GM12878 (cell line): ENCODE results near the gene MRPL54. TPM values are rescaled to one million over a fixed set of nuclear protein-coding genes. Genes with fewer than 3 reads are reported as not detected.

Experiments
- CEBPZ ChIP-seq: fragments of 150-350 bp; IDR thresholded peaks from 2 replicates; pipeline ENCODE4 v1.6.1; 2016; ENCODE audit warnings: low read depth, low read length
- EP300 ChIP-seq, 2 experiments: fragments of 150-350 bp in 1 of 2; IDR thresholded peaks; 2 replicates each; pipeline ENCODE4 v1.6.1; 2011 to 2012; ENCODE audit warnings: low read depth in 2 of 2, low read length in 2 of 2, borderline replicate concordance in 1 of 2, improper control_type of control experiment in 1 of 2, inconsistent platforms in 1 of 2; ENCODE audit not compliant: control insufficient read depth in 1 of 2
- MXI1 ChIP-seq: fragments of 150-350 bp; IDR thresholded peaks from 2 replicates; pipeline ENCODE4 v1.6.1; 2011; ENCODE audit warnings: low read depth, mild to moderate bottlenecking, inconsistent platforms, low read length, improper control_type of control experiment
- ZBTB4 ChIP-seq: fragments of 450-650 bp; formaldehyde crosslinking; IDR thresholded peaks from 2 replicates; pipeline ENCODE4 v1.4.0; 2022; ENCODE audit warnings: mild to moderate bottlenecking, moderate library complexity
- ZNF384 ChIP-seq: IDR thresholded peaks from 2 replicates; pipeline ENCODE4 v1.6.1; 2012; ENCODE audit warnings: low read depth, mild to moderate bottlenecking, low read length, improper control_type of control experiment, borderline replicate concordance
- polyA plus RNA-seq, 11 experiments: library from polyadenylated mRNA; depleted of rRNA in 4 of 11; unstranded in 6 of 11; stranded (reverse) in 5 of 11; fragments of >200 nt; fragmentation: Nextera tagmentation in 4 of 11; fragmentation: Illumina TruSeq in 1 of 11; extraction: Ambion mirVana in 4 of 11; extraction: Trizol in 1 of 11; gene quantifications; 1 replicate in 1 of 11; 2 replicates in 10 of 11; pipeline versions ENCODE4 v1.2.1 to v1.2.3, GENCODE V29; 2011 to 2016; ENCODE audit warnings: inconsistent platforms in 2 of 11, missing spikeins in 2 of 11, low read depth in 1 of 11
- total RNA-seq, 4 experiments: library from RNA; depleted of rRNA in 3 of 4; stranded (reverse); fragments of >200 nt in 3 of 4; fragmentation: Illumina TruSeq in 1 of 4; extraction: Trizol in 1 of 4; gene quantifications; 2 replicates each; pipeline versions ENCODE4 v1.2.1 to v1.2.3, GENCODE V29; 2013 to 2021

Gene MRPL54
- total and polyA plus RNA-seq, 10 of the 15 experiments (the other 5 are each of a cell fraction or from before 2014, with no cell fraction given): 3.1 to 98.7 (median 75.2) TPM

GRCh38 chr19:3722443-3723109 lies 39.9 kb upstream of the MRPL54 start (continued):
- no peak for TF ChIP-seq ZBTB4 (CRISPR knock-in tag)
- no peak for TF ChIP-seq MXI1
- TF ChIP-seq EP300 (IDR thresholded peaks at IDR 0.05; ENCODE audit: borderline replicate concordance in 1 of 2, control insufficient read depth in 1 of 2, low read depth in 2 of 2, low read length in 2 of 2): no peak
- no peak for TF ChIP-seq ZNF384
- no peak for TF ChIP-seq CEBPZ
